Measurements from ENCODE around the gene CHRM2. TPM values are rescaled to one million over a fixed set of nuclear protein-coding genes. Genes with fewer than 3 reads are reported as not detected.

CHRM2 gene
- total RNA-seq, 1 donor from 2014 or later: not detected

- Mint-ChIP-seq H3K27ac (no peak overlapping the region), H3K27me3 (ENCODE audit: insufficient read depth, low read depth) (peaks cover 21% of the 10 kb centered on the region), H3K36me3 (no peaks in the 10 kb centered on the region), H3K4me1 (peaks cover 14% of the 10 kb centered on the region), H3K9me3 (no peaks in the 10 kb centered on the region), H3K4me3 (no peak overlapping the region)
- Histone ChIP-seq H3K27me3 (peaks cover 85% of the 10 kb centered on the region), H3K4me3 (no peak overlapping the region), H3K36me3 (no peaks in the 10 kb centered on the region), H3K4me2 (no peak overlapping the region), H3K27ac (no peak overlapping the region), H3K4me1 (peaks cover 8% of the 10 kb centered on the region), H2AFZ (replicated peaks) (no peak overlapping the region), H3K9me3 (ENCODE audit: low read depth) (no peaks in the 10 kb centered on the region), H3K9ac (no peak overlapping the region), H3F3A (ENCODE audit: low read depth) (no peaks in the 10 kb centered on the region), H4K20me1 (ENCODE audit: low read depth) (peaks cover 18% of the 10 kb centered on the region), H3K79me2 (ENCODE audit: low read depth) (no peaks in the 10 kb centered on the region)
- TF ChIP-seq EZH2 (IDR thresholded peaks at IDR 0.05) (no peak), EZH2phosphoT487 (IDR thresholded peaks at IDR 0.05) (no peak), CTCF (IDR thresholded peaks at IDR 0.05) (no peak)
- DNase-seq (ENCODE audit: low spot score): no peak
Measured at GRCh38 chr7:136865236-136865635, 3.2 kb upstream of the CHRM2 start.

- H4K20me1 ChIP-seq (ENCODE audit: low read depth): peaks cover 23% of the 10 kb centered on the region
- H3K4me1 Mint-ChIP-seq: peaks cover 19% of the 10 kb centered on the region
- H3K36me3 Mint-ChIP-seq: no peaks in the 10 kb centered on the region
- H3F3A ChIP-seq (ENCODE audit: low read depth): no peaks in the 10 kb centered on the region
- H3K36me3 ChIP-seq: no peaks in the 10 kb centered on the region
- H3K4me1 ChIP-seq: peaks cover 10% of the 10 kb centered on the region
- peaks cover 89% of the 10 kb centered on the region for H3K27me3 ChIP-seq
- no peak overlapping the region for H3K27ac ChIP-seq
- H3K79me2 ChIP-seq (ENCODE audit: low read depth): no peaks in the 10 kb centered on the region
- H3K9me3 ChIP-seq (ENCODE audit: low read depth): no peaks in the 10 kb centered on the region
- no peak overlapping the region for H3K4me2 ChIP-seq
- no peak overlapping the region for H3K9ac ChIP-seq
- H3K9me3 Mint-ChIP-seq: no peaks in the 10 kb centered on the region
- peaks cover 27% of the 10 kb centered on the region for H3K27me3 Mint-ChIP-seq (ENCODE audit: insufficient read depth, low read depth)
- no peak overlapping the region for H3K4me3 ChIP-seq
- DNase-seq (ENCODE audit: low spot score): no peak
- TF ChIP-seq EZH2phosphoT487 (IDR thresholded peaks at IDR 0.05) (no peak), CTCF (IDR thresholded peaks at IDR 0.05) (no peak), EZH2 (IDR thresholded peaks at IDR 0.05) (no peak)
- no peak overlapping the region for H3K4me3 Mint-ChIP-seq
- no peak overlapping the region for H2AFZ ChIP-seq (replicated peaks)
- H3K27ac Mint-ChIP-seq: no peak overlapping the region
Measured at GRCh38 chr7:136865777-136866176, 2.7 kb upstream of the CHRM2 start.

- peak overlapping the region; percentile 76 for H2AFZ ChIP-seq (replicated peaks)
- no peaks in the 10 kb centered on the region for H3K79me2 ChIP-seq (ENCODE audit: low read depth)
Measured at GRCh38 chr7:136869001-136869961, 829 bp downstream of the CHRM2 start.

More at GRCh38 chr7:136869001-136869961, 829 bp downstream of the CHRM2 start:
- Histone ChIP-seq H3K4me2 (peak overlapping the region; percentile 86), H3K27ac (no peak overlapping the region), H3K4me3 (peak overlapping the region; percentile 55), H3K36me3 (no peaks in the 10 kb centered on the region), H3K27me3 (peaks cover 100% of the 10 kb centered on the region), H3F3A (ENCODE audit: low read depth) (no peaks in the 10 kb centered on the region), H3K9me3 (ENCODE audit: low read depth) (no peaks in the 10 kb centered on the region), H3K4me1 (peaks cover 17% of the 10 kb centered on the region), H3K9ac (no peak overlapping the region), H4K20me1 (ENCODE audit: low read depth) (peaks cover 37% of the 10 kb centered on the region)
- TF ChIP-seq EZH2 (IDR thresholded peaks at IDR 0.05) (peak; percentile 75), CTCF (IDR thresholded peaks at IDR 0.05) (no peak), EZH2phosphoT487 (IDR thresholded peaks at IDR 0.05) (peak; percentile 71)
- H3K36me3 Mint-ChIP-seq: no peaks in the 10 kb centered on the region
- H3K27ac Mint-ChIP-seq: no peak overlapping the region
- peaks cover 45% of the 10 kb centered on the region for H3K27me3 Mint-ChIP-seq (ENCODE audit: insufficient read depth, low read depth)
- no peaks in the 10 kb centered on the region for H3K9me3 Mint-ChIP-seq
- peak overlapping the region; percentile 90 for H3K4me3 Mint-ChIP-seq
- H3K4me1 Mint-ChIP-seq: peaks cover 17% of the 10 kb centered on the region
- DNase-seq (ENCODE audit: low spot score): peak; percentile 64
